Hippocampal formation (tissue), 2 donors: Measurements from ENCODE around the gene PERM1.

Experiments used
- DNase-seq, 2 donors: peaks; one replicate each; lab custom pipeline; 2025; lab: John Stamatoyannopoulos, UW

The PERM1 gene

GRCh38 chr1:934991-935750, 46.7 kb downstream of the PERM1 start:
- DNase-seq = no peak

- no peak for DNase-seq
Observed at GRCh38 chr1:933603-933940, 48.3 kb downstream of the PERM1 start.

- DNase-seq = no peak
Observed at GRCh38 chr1:932776-933602, 48.9 kb downstream of the PERM1 start.

- no peak for DNase-seq
Observed at GRCh38 chr1:932173-932510, 49.8 kb downstream of the PERM1 start.

- no peak for DNase-seq
Observed at GRCh38 chr1:931380-932172, 50.3 kb downstream of the PERM1 start.

GRCh38 chr1:930633-931138, 51.2 kb downstream of the PERM1 start:
- DNase-seq = no peak

- DNase-seq = no peak
Observed at GRCh38 chr1:929712-930632, 51.9 kb downstream of the PERM1 start.

- no peak for DNase-seq
Observed at GRCh38 chr1:928825-929661, 52.9 kb downstream of the PERM1 start.

- DNase-seq = no peak
Observed at GRCh38 chr1:927748-928147, 54.1 kb downstream of the PERM1 start.

- no peak for DNase-seq
Observed at GRCh38 chr1:927234-927633, 54.7 kb downstream of the PERM1 start.

- DNase-seq = no peak
Observed at GRCh38 chr1:925561-926421, 56.1 kb downstream of the PERM1 start.
